GM18873 (cell line): ENCODE measurements around the gene RPGRIP1L.

ENCODE experiments used
- ATAC-seq: cut with Tn5 transposase; IDR thresholded peaks from one replicate; pipeline ENCODE4 v1.9.1; 2021; ENCODE audit warnings: mild to moderate bottlenecking, moderate library complexity, moderate number of reproducible peaks; ENCODE audit not compliant: unreplicated experiment, low FRiP score

The RPGRIP1L gene

DNA sequence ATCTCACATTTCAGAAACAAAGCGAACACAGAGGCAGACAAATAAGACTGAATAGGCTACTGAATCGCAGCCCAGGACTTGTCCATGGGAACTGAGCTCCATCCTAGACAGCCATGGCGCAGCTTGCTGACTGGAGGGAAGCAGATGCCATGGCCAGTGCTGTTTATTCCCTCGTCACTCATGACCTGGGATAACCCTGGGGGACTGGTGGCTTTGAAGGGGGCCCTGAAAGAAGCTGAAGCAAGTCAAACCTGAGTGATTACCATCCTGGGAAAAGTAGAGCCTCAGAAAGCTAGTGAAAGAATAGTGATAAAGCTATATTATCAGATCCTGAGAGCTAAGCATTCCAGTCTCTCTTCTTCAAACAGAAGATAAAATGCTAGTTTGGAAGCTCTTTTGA is 94.1 kb downstream of the RPGRIP1L start:
- ATAC-seq, result no peak

DNA sequence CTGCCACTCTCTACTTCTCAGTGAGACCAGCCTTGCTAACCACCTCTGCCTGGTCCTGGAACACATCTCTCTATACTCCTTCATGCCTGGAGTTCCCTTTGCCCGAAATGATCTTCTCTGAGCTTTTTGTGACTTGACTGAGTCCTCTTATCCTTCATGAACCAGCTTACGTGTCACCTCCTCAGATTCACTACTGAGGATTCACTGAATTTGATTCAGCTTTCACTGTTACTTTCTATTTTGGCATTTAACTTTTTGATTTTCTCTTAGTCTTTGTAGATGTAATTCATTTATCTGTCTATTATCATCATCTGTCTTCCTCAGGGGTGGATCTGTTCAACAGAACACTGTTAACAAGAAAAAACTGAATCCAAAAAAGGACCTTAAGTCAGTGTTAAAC is 95.6 kb downstream of the RPGRIP1L start:
- ATAC-seq, result no peak

DNA sequence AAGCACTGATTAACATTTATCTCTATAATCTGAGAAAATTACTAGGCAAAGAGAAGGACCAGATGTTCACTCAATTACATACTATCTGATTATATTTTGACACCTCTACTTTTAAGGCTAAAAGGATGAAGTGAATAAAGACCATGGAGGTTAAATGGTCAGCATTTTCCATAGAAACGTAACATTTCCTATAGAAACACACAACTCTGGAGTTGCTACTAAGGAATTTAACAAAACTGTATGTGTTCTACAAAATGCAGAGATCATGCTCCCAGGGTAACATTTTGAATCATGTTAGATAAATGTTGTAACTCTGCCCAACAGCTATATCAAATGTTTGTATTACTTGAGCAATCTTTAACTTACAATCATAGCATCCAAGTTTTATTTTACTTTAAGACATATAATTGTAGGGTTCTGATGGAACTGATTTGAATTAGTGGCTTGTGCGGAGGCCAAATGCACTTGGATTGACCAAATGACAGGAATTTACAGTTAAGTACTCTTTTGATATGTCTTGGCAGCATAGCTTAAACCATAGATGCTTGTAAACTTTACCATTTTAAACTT is 97.7 kb downstream of the RPGRIP1L start:
- no peak for ATAC-seq

DNA sequence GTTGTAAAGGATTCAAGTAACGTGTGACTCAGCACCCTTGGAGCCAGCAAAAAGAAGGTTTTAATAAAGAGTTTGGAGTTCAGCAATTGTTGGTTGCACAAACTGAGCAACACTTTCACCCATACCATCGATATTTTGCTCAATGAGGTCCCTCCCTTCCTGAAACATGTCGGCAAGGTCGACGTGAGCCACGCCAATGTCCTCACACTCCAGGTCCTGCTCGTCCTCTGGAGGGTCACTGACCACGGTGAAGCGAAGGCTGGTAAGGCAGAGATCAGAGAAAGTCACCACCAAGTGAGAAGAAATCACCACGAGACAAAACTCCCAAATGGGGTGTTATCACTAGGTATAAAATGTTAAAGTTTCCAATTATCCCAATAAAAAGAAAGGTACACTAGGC is 98.3 kb downstream of the RPGRIP1L start:
- ATAC-seq, result no peak

DNA sequence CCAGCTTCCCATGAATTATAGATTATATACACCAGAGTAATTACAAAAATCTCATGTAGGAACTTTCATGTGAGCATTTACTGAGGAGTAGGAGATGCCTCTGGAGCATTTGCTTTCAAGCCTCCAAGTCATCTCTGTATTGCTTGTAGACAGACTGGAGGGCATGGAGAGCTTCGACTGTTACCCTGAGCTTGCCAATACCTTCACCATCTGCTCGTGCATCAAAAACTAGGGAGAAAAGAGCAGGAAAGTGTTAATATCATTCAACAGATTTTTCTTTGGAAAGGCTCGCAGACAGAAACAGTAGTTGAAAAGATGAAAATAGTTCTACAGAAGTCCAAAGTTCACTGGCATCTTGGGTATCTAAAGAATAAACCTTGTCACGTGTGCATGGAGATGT is 101.7 kb downstream of the RPGRIP1L start:
- ATAC-seq, result no peak

DNA sequence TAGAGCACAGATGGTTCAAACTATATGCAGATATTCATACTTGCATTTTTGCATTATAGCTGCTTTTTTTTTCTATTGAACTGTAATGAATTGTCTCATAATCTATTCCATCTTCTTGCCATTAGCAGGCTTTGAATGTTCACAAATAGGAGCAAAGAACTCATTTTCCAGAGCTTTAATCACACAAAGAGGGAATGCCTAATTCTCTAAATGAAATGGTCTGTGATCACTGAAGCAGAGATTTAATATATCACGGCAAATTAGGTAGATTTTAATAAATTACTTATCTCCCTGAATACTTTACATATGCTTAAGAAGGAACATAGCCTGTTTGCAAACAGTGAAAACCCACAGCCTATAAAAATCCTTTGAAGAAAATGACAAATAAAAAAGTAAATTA is 103.0 kb downstream of the RPGRIP1L start:
- ATAC-seq, result no peak

DNA sequence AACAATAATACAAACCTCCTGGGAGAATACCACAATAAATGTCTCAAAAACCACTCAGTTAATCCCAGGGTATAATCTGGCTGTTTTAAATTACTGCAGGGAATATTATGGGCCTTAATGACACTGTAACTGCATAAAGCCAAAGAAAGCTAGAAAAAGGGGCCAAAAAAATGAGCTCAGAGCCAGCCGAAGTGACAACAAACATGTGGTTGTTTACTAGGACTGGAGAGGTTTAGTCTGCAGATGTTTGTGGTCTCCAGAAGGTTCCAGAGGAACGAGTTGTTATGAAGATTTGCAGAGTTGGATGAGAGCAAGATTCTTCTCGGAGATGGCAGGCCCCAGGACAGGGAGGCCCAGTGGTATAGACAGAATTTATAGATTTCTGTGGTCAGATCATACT is 103.5 kb downstream of the RPGRIP1L start:
- no peak for ATAC-seq

DNA sequence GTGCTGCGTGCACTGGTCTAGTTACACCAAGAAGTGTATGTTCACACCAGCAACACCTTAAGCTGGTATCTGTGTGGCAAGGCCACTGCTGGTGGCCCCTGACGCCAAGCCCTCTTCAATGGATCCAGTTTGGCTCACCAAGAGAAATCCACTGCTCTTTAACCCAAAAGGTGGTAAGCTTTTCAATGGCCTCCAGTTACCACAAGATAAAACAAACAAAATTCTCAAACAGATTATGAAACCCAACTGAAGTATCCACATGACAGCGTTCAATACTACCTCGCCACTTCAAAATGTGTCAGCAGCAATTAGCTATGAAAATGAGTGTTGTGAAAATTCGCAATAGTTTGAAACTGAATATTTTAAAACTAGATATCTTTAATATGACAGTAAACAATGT is 104.1 kb downstream of the RPGRIP1L start:
- ATAC-seq, result no peak

DNA sequence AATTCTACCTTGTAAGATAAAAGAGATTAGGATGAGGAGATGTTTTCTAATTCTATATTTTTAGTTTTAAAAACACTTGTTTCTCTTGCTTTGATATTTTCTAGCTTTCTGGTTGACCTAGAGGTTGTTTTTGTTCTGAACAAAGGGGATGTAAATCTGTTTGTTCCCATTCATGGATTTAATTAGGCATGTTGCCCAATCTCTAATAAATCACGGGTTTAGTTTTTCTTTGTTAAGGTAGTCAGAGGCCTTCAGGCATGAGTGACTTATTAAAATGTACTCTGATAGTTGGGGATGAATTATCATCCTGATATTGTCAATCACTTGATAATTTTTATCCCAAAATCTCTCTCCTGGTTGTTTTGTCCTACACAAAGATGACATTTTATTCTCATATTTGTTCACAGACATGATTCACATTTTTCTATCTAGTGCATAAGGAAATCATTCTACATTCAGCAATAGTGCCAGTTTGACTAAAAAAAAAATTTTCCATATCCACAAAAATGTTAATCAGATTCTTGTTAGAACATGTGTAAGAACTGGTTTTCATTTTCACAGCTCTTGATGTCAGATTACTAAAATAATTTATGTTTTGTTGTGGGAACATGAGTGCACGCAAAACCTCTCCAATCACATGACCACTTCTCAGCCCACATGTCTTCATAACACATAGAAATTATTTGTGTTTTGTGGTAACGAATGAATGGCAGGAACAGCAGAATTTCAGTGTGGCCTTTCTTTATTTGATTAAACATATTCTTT is 105.0 kb downstream of the RPGRIP1L start:
- no peak for ATAC-seq

DNA sequence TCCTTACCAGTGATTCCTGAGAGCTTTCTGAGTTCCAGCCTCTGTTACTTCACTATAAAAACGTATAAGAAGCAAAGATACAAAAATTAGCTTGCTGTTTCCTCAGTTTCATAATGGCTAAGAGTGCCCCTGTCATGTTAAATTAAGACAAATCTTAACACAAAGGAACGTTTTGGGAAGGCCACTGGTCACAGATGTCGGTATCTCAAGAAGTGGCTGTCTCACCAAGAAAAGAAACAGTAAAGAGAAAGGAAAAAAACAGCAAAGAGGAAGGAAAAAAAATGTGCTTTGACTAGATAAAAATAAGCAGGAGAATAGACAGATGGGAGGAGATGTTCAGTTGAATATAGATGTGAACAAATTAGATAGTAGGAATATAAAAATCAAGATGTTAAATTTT is 105.9 kb downstream of the RPGRIP1L start:
- ATAC-seq, result no peak

DNA sequence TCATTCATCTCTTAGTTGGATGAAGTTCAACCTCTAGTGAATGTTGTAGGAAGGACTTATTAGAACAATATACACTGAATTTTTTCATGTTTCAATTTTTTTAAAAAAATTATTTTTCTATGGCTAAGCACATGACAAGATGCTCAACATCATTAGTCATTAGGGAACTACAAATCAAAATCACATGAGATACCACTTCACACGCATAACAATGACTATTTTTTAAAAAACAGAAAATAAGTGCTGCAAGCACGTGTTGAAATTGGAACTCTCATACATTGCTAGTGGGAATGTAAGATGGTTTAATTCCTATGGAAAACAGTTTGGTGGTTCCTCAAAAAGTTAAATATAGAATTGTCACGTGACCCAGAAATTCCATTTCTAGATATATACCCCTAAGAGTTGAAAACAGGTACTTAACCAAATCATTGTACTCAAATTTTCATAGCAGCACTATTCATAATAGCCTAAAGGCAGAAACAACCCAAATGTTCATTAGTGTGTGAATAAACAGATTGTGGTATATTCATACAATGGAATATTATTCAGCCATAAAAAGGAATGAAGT is 115.5 kb downstream of the RPGRIP1L start:
- no peak for ATAC-seq

DNA sequence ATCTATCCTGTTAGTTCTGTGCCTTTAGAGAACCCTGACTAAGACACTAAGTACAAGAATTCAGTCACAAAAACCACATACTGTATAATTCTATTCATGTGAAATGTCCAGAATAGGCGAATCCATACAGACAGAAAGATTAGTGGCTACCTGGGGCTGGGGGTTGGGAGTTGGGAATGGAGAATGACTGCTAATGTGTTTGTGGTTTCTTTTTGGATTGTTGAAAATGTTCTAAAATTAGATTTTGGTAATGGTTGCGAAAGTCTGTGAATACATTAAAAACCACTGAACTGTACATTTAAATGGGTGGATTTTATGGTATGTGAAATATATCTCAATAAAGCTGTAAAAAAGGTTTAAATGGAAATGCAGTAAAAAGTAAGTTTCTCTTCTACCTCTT is 120.3 kb downstream of the RPGRIP1L start:
- ATAC-seq, result no peak

DNA sequence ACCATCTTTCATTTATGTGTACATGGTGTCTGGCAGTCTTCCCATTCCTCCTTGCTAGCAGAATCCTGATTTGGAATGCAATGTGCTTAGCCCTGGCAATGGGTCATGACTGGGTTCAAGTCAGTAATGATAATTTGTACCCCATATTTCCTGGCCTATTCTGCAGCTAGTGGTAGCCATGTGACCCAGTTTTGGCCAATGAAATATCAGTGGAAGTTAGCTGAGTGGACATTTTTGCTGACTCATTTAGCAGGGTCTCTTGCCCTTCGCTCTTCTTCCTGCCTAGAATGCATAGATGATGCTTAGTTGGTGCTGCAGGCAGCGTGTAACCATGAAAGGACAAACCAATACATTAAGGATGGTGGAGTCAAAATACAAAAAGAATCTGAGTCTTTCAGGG is 121.9 kb downstream of the RPGRIP1L start:
- no peak for ATAC-seq

DNA sequence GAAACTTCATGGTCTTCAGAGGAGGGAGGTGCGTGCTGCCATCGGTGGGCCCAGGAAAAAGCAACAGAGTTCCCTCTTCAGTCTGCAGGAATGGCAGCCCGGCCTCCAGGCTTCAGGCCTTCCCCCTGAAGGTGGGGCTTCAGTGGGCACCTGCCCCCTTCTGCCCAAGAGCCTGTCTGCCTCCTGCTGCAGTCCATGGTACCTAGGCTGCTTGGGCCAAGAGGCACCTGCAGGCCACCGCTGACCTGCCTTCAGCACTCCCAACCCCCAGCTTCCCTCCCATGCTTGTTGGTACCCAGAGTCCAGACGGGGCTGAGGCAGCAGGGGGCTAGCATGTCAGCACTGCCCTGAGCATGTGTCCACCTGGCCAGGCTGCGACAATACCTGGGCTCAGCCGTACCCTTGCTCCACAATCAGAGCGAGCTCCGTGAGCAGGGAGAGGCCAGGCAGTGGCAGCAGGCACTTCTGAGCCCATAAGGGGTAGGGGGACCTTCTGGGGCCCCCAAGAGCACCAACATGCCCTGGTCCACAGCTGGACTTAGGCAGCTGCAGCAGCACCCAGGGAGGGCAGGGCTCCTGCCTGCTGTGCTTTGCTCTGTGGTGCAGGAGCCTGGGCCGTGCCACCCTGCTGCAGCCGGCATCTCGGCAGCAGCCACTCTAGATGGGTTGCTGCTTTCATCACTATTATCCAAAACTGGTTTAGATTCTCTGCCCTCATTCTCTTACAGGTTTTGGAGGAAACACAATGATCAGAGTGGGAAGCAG is 123.4 kb downstream of the RPGRIP1L start:
- no peak for ATAC-seq

DNA sequence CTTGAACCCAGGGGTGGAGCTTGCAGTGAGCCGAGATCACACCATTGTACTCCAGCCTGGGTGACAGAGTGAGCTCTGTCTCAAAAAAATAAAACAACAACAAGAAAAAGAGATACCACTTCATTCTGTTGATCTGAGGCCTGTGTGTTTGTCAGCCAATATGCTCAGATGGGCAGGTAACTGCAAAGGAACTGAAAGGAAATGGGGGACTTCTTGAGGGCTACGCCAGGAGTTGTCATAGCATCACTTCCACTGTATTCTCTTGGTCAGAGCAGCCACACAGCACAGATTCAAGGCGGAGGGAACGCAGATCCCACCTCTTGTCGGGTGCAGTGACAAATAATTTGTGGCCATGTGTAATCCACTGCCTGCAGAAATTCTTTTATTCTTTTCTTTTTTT is 126.8 kb downstream of the RPGRIP1L start:
- no peak for ATAC-seq

DNA sequence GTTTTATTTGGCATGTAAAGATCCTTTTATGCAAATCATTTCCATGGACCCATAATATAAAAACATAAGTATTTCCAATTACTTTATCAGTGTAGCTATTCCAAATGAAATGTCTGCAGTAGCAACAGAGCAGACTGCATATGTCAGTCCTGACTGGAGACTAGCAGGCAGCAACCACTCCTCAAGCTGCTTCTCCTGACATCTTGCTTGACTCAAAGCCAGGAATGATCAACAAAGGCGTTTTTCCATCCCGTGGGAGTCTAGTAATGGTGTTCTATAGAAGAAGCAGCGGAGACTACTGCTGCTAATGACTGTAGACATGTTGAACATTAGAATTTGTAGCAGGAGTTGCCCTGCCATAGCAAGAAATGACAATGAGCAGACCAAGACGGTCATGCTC is 127.4 kb downstream of the RPGRIP1L start:
- no peak for ATAC-seq

DNA sequence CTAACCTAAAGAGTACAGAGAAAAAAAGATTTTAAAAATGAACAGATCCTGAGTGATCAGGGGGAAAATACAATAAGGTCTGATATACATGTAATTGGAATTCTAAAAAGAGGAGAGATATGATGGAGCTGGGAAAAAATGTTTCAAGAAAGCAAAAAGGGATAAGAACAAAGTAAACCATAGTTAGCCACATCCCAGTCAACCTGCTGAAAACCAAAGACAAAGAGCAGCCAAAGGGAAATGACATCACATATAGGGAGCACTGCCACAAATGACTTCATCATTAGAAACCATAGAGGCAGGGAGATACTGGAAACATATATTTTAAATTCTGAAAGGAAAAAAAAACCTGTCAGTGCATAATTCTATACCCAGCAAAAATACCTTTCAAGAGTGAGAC is 131.9 kb downstream of the RPGRIP1L start:
- no peak for ATAC-seq

DNA sequence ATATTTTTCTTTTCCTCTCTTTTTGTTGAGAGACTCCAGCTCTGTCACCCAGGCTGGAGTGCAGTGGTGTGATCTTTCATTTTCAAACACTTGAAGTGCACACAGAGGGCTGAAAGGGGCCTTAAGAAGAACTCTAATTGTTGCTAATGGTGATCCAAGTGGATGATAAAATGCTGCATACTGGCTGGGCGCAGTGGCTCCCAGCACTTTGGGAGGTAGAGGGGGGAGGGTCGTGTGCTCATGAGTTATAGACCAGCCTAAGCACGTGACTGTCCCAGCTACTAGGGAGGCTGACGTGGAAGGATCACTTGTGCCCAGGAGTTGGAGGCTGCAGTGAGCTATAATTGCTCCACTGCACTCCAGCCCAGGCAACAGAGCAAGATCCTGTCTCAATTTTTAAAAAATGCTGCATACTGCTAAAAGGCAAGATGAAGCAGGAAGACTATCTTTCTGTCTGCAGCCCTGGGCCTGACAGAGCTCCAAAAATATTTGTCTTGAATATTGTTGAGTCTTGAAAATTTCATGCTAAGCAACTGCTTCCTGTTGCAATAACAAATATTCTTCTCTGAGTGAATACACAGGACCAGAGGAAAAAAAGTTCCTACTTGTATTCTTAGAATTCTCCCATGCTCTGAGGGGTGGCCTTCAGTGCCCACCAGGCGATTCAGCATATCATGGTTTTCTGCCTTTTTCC is 137.0 kb downstream of the RPGRIP1L start:
- no peak for ATAC-seq

DNA sequence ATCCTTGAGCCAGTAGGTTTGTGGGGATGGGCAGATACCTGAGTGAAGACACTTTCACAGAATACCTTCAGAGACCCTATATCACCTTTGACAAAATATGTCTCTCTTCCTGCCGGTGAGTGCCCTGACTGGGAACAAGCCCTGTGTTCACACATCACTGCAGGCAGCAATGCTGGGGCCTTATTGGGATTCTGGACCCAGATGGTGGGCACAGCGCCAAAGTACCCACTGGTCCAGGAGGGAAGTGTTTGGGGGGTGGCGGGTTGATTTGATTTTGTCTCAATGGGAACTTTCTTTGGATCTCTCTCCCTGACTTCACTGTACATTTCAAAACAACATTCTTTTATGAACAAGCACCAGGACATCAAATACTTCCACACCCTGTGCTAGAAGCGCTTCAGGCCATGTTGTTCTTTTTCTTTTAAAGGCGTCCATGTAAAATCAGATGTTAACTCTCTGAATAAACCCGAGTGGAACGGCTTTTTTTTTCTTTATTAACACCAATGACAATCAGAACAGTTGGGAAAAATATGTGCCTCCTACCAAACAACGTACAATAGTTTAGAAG is 138.3 kb downstream of the RPGRIP1L start:
- ATAC-seq, result no peak

DNA sequence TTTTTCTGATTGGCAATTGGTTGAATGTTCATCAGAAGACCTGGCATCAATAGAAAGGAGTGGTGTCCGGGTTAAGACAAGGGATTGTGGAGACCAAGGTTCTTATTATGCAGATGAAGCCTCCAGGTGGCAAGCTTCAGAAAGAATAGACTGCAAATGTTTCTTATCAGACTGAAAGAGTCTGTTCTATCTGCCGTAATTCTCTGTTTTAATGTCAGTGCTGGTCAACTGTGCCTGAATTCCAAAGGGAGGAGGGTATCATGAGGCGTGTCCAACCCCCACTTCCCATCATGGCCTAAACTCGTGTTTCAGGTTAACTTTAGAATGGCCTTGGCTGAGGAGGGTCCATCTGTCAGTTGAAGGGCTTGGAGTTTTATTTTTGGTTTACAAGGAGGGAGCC is 140.2 kb downstream of the RPGRIP1L start:
- ATAC-seq, result no peak
